Caco-2 (cell line): ENCODE measurements around the gene STK32B. TPM values are rescaled to one million over a fixed set of nuclear protein-coding genes. Genes with fewer than 3 reads are reported as not detected.

Experiments
- BruUV-seq: library from RNA; stranded (reverse); fragments of 400-500 nt; replicated peaks from 2 replicates; lab custom pipeline; 2021; lab: Mats Ljungman, UMichigan
- CTCF ChIA-PET: fragments of 300-600 bp; sonication (Branson Sonifier 250); formaldehyde crosslinking; loops from one replicate; lab custom pipeline; 2022; ENCODE audit warnings: antibody characterized with exemption; lab: Charles Lee
- POLR2A ChIA-PET: fragments of 300-600 bp; sonication (Branson Sonifier 250); formaldehyde crosslinking; loops from one replicate; lab custom pipeline; 2022; ENCODE audit warnings: antibody characterized with exemption; lab: Charles Lee
- DNase-seq, 2 experiments: peaks; one replicate each; pipeline versions ENCODE4 v3.0.0 to v3.0.0-alpha.2; 2020 to 2022
- H3K27me3 ChIP-seq: replicated peaks from 2 replicates; pipeline ENCODE4 v1.6.0; 2011; ENCODE audit warnings: low read length; ENCODE audit not compliant: control insufficient read depth, insufficient read depth
- H3K36me3 ChIP-seq: 2 replicates; pipeline ENCODE4 v1.5.1; 2011; ENCODE audit warnings: low read length; ENCODE audit not compliant: control insufficient read depth, insufficient read depth
- H3K4me1 ChIP-seq: fragments of 250-450 bp; sonication (Bioruptor Pico); 2 replicates; pipeline ENCODE4 v1.5.1; 2020; ENCODE audit warnings: mild to moderate bottlenecking
- H3K4me3 ChIP-seq: 2 replicates; pipeline ENCODE4 v1.5.1; 2011; ENCODE audit warnings: low read depth, mild to moderate bottlenecking, control low read depth, low read length
- H3K9me3 ChIP-seq: fragments of 250-450 bp; sonication (Bioruptor Pico); 2 replicates; pipeline ENCODE4 v1.5.1; 2020; ENCODE audit warnings: mild to moderate bottlenecking, moderate library complexity
- H3K27ac Mint-ChIP-seq: one replicate; pipeline ENCODE4 v1.8.0; 2022; ENCODE audit warnings: mixed read lengths; ENCODE audit not compliant: unreplicated experiment
- H3K27me3 Mint-ChIP-seq: one replicate; pipeline ENCODE4 v1.8.0; 2022; ENCODE audit warnings: mixed read lengths; ENCODE audit not compliant: insufficient read depth, unreplicated experiment
- H3K36me3 Mint-ChIP-seq: one replicate; pipeline ENCODE4 v1.8.0; 2022; ENCODE audit warnings: mild to moderate bottlenecking, mixed read lengths; ENCODE audit not compliant: insufficient read depth, unreplicated experiment
- H3K4me1 Mint-ChIP-seq: one replicate; pipeline ENCODE4 v1.8.0; 2022; ENCODE audit warnings: low read depth, mixed read lengths; ENCODE audit not compliant: unreplicated experiment
- H3K4me3 Mint-ChIP-seq: one replicate; pipeline ENCODE4 v1.8.0; 2022; ENCODE audit warnings: mild to moderate bottlenecking, moderate library complexity, mixed read lengths; ENCODE audit not compliant: unreplicated experiment
- H3K9me3 Mint-ChIP-seq: one replicate; pipeline ENCODE4 v1.8.0; 2022; ENCODE audit warnings: mixed read lengths; ENCODE audit not compliant: unreplicated experiment
- intact Hi-C: fragments of 100-400 bp; cut with micrococcal nuclease; formaldehyde crosslinking; loops from one replicate; pipeline ENCODE4 v1.10.0; 2022; ENCODE audit not compliant: unreplicated experiment
- total RNA-seq: library from RNA; stranded (reverse); gene quantifications from 2 replicates; pipeline ENCODE4 v1.2.3, GENCODE V29; 2022
- TF ChIP-seq, protein P1 (sequence below), 2 experiments: fragments of 200-600 bp in 1 of 2; IDR thresholded peaks; 1 replicate in 1 of 2; 2 replicates in 1 of 2; pipeline versions ENCODE4 v1.5.1 to v1.8.0; 2011 to 2022; ENCODE audit warnings: antibody characterized with exemption in 1 of 2, control low read depth in 1 of 2, inconsistent platforms in 1 of 2, low read depth in 1 of 2, low read length in 1 of 2, mild to moderate bottlenecking in 1 of 2, moderate library complexity in 1 of 2; ENCODE audit not compliant: insufficient read depth in 1 of 2, severe bottlenecking in 1 of 2, unreplicated experiment in 1 of 2

Gene STK32B
- total RNA-seq, 1 experiment from 2014 or later: 11.2 TPM

DNA sequence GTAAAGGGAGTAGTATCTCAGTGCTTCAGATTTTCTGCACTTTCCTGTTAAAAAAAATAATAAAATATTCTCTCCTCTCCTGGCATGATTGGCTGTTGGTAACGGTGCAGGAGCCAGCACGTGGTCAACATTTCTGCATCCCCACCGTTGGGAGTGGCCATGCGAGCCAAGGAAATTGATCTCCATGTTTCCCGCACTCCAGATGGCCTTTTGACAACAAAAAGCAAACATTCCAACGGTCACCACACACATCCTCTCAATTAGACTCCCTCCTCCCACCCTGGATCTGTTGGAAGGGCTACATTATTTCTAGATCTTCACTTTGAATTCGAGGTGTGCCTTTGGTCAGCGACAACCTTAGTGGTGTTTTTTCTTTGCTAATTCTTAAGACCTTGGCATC lies 45.0 kb downstream of the STK32B start:
- BruUV-seq: no TSS peak
- Histone ChIP-seq H3K4me3 (no peak overlapping the region), H3K27me3 (no peaks in the 10 kb centered on the region), H3K36me3 (no peaks in the 10 kb centered on the region), H3K4me1 (no peaks in the 10 kb centered on the region), H3K9me3 (peaks cover 6% of the 10 kb centered on the region; the same call in 1 of the 2 replicates)
- no peaks in the 10 kb centered on the region for H3K4me1 Mint-ChIP-seq
- no peak for DNase-seq
- ChIA-PET POLR2A (no interaction called here), CTCF (no interaction called here)
- no peak overlapping the region for H3K4me3 Mint-ChIP-seq
- H3K9me3 Mint-ChIP-seq: no peaks in the 10 kb centered on the region
- peaks cover 11% of the 10 kb centered on the region for H3K36me3 Mint-ChIP-seq
- no peak overlapping the region for H3K27ac Mint-ChIP-seq
- TF ChIP-seq, protein P1, sequence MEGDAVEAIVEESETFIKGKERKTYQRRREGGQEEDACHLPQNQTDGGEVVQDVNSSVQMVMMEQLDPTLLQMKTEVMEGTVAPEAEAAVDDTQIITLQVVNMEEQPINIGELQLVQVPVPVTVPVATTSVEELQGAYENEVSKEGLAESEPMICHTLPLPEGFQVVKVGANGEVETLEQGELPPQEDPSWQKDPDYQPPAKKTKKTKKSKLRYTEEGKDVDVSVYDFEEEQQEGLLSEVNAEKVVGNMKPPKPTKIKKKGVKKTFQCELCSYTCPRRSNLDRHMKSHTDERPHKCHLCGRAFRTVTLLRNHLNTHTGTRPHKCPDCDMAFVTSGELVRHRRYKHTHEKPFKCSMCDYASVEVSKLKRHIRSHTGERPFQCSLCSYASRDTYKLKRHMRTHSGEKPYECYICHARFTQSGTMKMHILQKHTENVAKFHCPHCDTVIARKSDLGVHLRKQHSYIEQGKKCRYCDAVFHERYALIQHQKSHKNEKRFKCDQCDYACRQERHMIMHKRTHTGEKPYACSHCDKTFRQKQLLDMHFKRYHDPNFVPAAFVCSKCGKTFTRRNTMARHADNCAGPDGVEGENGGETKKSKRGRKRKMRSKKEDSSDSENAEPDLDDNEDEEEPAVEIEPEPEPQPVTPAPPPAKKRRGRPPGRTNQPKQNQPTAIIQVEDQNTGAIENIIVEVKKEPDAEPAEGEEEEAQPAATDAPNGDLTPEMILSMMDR (IDR thresholded peaks at IDR 0.05; ENCODE audit: insufficient read depth in 1 of 2, low read depth in 1 of 2, low read length in 1 of 2, severe bottlenecking in 1 of 2, unreplicated experiment in 1 of 2): no peak
- H3K27me3 Mint-ChIP-seq: no peaks in the 10 kb centered on the region
- intact Hi-C loops: no loop called here

DNA sequence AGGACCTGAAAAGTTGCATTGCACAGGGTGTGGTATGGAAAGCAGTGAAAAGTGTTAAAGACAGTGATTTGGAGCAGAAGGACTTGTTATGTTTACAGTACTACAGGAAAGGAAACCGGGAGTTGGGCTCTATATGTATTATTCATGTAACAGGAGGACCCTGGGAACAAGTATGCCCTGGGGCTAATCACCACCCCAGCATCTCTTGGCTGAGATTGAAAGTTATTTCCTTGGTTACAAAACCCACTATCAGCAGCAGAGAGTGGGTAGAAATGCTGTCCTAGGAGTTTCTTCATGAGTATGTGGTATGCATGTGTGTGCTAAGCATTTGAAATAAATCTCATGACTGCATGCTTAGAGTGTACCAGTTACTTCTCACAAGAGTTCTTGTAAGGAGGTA lies 46.9 kb downstream of the STK32B start:
- ChIA-PET POLR2A (no interaction called here), CTCF (no interaction called here)
- peaks cover 11% of the 10 kb centered on the region for H3K36me3 Mint-ChIP-seq
- H3K9me3 Mint-ChIP-seq: no peaks in the 10 kb centered on the region
- TF ChIP-seq, protein P1 (IDR thresholded peaks at IDR 0.05; ENCODE audit: insufficient read depth in 1 of 2, low read depth in 1 of 2, low read length in 1 of 2, severe bottlenecking in 1 of 2, unreplicated experiment in 1 of 2): no peak
- Histone ChIP-seq H3K9me3 (no peaks in the 10 kb centered on the region), H3K36me3 (no peaks in the 10 kb centered on the region), H3K4me1 (no peaks in the 10 kb centered on the region), H3K4me3 (no peak overlapping the region), H3K27me3 (no peaks in the 10 kb centered on the region)
- H3K27me3 Mint-ChIP-seq: no peaks in the 10 kb centered on the region
- H3K4me3 Mint-ChIP-seq: no peak overlapping the region
- H3K27ac Mint-ChIP-seq: no peak overlapping the region
- BruUV-seq: no TSS peak
- intact Hi-C loops: no loop called here
- no peak for DNase-seq
- H3K4me1 Mint-ChIP-seq: no peaks in the 10 kb centered on the region

DNA sequence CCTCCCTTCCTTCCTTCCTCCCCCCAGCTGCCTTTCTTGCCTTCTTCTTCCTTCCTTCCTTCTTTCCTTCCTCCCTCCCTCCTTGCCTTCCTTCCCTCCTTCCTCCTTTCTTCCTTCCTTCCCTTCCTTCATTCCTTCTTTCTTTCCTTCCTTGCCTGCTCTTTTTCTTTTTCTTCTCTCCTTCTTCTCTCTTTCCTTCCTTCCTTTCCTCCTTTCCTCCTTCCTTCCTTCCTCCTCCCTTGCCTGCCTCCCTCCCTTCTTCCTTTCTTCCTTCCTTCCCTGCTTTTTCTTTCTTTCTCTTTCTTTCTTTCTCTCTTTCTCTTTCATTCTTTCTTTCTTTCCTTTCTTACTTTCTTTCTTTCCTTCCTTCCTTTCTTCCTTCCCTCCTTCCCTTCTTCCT lies 49.1 kb downstream of the STK32B start:
- no peaks in the 10 kb centered on the region for H3K4me1 ChIP-seq
- no TSS peak for BruUV-seq
- intact Hi-C loops: no loop called here
- no peaks in the 10 kb centered on the region for H3K27me3 ChIP-seq
- no peaks in the 10 kb centered on the region for H3K36me3 ChIP-seq
- TF ChIP-seq, protein P1 (IDR thresholded peaks at IDR 0.05; ENCODE audit: insufficient read depth in 1 of 2, low read depth in 1 of 2, low read length in 1 of 2, severe bottlenecking in 1 of 2, unreplicated experiment in 1 of 2): no peak
- H3K4me1 Mint-ChIP-seq: no peaks in the 10 kb centered on the region
- no peaks in the 10 kb centered on the region for H3K9me3 ChIP-seq
- peaks cover 11% of the 10 kb centered on the region for H3K36me3 Mint-ChIP-seq
- CTCF ChIA-PET: no interaction called here
- no peak overlapping the region for H3K4me3 Mint-ChIP-seq
- no peak for DNase-seq
- no peak overlapping the region for H3K27ac Mint-ChIP-seq
- no peaks in the 10 kb centered on the region for H3K9me3 Mint-ChIP-seq
- no peaks in the 10 kb centered on the region for H3K27me3 Mint-ChIP-seq
- H3K4me3 ChIP-seq: no peak overlapping the region
- POLR2A ChIA-PET: no interaction called here
